DMS153 treated with DMSO at 0.1 percent for 48 hours (cell line): ENCODE measurements around the gene LAMB1.
"Not testable (repeated sequence)": the region's sequence is repeated elsewhere in the genome, so short reads cannot be mapped to it uniquely, and the experiment has no call there.

Source experiments
- DNase-seq: peaks from one replicate; lab custom pipeline; 2025; ENCODE audit not compliant: unreplicated experiment; lab: John Stamatoyannopoulos, UW

The LAMB1 gene

GRCh38 chr7:107922886-107923285, 80.1 kb downstream of the LAMB1 start:
- DNase-seq: no peak

GRCh38 chr7:107921826-107922225, 81.1 kb downstream of the LAMB1 start:
- DNase-seq: not testable (repeated sequence)

DNA sequence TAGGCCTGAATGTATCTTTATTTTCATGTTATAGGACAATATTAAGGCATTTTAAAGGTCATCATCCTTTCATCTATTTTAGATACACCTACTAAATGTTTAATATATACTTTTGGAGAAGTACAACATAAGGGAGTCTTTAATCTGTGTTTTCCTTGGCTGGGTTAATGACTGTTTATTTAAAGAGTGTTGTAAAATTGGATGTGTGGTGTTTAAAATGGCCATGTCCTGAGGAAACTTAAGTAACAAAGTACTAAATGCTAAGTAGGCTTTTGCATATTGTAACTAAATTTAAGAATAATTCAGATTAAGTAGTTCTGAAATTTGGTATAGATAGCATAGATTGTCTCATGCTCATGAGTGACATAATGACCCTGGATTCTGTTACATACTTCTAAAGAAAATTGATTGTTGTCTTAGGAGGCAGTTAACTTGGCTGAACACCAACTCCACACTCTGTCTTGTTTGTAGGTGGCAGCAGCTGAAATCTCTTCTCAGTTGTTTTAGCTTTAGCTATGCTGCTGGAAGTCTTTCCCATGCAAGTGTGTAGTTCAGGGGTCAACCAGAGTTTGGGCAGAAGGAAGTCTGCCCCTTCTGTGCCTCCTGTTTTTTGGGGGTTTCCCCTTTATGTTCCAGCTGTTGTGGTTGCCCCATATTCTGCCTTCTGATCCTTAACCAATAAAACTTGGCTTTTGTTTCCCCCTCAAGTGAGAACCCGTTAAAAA, 82.8 kb downstream of the LAMB1 start:
- no peak for DNase-seq

DNA sequence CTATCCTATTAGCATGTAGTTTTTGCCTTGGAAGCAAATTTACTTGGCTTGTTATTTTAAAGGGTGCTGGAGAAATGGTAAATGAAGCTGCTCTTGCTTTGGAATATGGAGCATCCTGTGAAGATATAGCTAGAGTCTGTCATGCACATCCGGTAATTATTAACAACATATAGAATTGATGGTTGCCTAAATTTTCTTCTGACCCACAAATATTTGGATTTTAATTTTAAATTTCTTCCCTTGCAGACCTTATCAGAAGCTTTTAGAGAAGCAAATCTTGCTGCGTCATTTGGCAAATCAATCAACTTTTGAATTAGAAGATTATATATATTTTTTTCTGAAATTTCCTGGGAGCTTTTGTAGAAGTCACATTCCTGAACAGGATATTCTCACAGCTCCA, 84.0 kb downstream of the LAMB1 start:
- no peak for DNase-seq

GRCh38 chr7:107917763-107918651, 85.0 kb downstream of the LAMB1 start:
- DNase-seq: no peak

- DNase-seq: no peak
Measured at GRCh38 chr7:107915541-107915940, 87.4 kb downstream of the LAMB1 start.

DNA sequence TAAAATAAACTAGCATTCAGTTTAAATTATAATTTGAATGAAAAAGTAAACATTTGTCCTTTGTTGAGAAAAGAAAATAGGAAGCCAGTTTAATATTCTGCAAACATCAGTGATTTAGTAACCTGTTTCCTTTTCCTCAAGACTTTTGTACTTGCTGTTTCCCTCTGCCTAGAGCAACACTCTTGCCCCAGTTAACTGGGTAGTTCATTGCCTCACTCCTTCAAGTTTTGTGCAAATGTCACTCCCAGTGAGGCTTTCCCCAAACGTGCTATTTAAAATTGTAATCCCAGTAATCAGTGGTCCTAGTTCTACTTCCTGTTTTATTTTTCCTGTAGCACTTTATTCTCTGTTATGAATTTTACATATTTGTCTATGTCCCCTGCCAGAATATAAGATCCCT, 88.1 kb downstream of the LAMB1 start:
- DNase-seq: no peak

DNA sequence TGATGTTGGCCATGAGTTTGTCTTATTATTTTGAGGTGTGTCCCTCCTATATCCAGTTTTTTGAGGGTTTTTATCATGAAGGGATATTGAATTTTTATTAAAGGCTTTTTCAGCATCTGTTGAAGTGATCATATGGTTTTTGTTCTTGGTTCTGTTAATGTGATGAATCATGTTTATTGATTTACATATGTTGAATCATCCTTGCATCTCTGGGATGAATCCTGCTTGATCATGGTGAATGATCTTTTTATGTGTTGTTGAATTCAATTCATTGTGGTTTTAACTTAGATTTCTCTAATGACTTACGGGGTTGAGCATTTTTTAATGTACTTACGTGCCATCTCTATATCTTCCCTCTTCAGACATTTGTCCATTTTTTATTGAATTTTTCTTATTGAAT, 89.1 kb downstream of the LAMB1 start:
- no peak for DNase-seq

DNA sequence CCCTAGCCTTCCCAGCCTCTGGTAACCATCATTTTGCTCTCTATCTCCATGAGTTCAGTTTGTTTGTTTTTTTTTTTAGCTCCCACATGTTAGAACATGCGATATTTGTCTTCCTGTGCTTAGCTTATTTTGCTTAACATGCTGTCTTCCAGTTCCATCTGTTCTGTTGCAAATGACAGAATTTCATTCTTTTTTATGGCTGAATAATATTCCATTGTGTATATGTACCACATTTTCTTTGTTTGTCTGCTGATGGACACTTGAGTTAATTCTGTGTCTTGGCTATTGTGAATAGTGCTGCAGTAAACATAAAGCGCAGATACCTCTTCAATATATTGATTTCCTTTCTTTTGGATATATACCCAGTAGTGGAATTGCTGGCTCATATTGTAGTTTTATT, 91.0 kb downstream of the LAMB1 start:
- no peak for DNase-seq

DNA sequence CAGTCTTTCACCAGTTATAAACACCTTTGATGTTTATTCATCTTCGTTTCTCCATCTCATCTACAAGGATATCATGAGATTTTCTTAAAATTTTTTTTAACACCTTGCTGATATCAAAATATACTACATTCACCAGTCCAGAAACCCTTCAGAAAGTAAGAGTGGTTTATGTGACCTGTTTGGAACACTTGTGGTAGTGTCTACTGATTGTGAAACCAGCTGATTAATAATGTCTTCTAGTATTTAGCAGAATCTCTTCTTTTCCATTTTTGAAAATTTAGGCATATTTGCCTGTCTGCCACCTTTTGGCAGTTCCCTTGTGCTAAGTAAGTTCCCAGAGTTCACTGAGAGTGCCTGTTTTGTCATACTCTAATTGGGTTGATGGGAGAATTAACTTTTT, 93.5 kb downstream of the LAMB1 start:
- DNase-seq: no peak

DNA sequence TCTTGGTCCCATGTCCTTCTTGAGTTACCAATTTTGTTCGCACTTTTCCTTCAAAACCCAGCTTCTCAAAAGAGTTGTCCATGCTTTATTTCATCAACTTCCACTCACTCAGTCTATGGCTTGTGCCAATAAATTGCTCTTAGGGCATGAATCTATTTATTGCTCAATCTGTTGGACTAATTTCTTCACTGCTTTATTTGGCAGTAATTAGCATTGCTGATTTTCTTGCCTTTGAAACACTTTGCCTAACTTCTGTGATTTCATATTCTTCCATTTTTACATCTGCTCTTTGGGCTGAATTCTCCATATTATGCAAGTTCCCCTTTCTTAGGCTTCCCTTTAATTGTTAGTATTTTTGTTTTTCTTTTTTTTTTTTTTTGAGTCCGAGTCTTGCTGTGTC, 95.2 kb downstream of the LAMB1 start:
- DNase-seq: no peak

GRCh38 chr7:107902381-107902780, 100.6 kb downstream of the LAMB1 start:
- no peak for DNase-seq

DNA sequence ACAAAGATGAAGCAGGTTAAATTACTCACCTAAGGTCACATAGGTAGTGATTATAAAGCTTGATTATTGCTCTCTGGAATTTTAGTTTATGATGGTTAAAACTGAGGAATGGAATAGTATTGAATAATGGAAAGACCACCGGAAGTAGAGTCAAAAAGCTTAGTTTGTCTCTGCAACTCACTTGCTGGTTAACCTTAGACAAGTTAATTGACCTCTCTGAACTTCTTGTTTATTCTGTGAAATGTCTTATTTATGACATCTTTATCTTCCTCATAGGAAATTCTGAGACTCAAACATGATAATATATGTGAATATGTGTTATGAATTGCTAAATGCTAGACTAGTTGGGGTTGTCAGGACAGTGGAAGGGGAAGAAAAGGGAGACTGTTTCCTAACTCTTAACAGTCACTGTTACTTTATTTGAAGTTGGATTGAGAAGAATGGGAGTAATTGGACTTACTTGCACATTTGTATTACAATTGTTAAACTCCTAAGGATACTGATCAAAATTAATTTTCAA, 102.4 kb downstream of the LAMB1 start:
- no peak for DNase-seq

DNA sequence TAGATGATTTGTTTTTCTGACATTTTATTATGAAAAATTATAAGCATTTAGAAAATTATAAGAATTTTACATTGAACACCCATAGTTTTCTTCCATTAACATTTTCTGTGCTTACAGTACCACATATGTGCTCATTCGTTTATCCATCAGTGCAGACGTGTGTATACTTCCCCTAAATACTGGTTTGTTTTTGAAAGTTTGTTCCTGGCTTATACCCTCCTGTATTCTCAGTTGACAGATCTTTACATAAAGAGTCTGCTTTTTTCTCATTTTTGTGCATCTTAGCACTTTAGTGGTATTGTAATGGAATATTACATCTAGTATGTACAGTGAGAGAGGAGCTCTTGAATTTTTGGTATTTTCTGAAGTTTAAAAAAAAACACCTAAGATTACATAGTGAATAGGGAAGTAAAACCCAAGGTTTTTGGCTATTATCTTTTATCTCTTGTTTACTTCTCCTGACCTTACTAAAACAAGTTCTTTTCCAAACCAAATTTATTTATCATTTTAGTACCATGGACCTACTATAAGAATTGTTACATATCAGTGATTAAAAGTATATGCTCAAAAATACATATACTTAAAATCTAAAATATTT, 103.9 kb downstream of the LAMB1 start:
- DNase-seq: no peak

- not testable (repeated sequence) for DNase-seq
Measured at GRCh38 chr7:107892367-107892741, 110.6 kb downstream of the LAMB1 start.

GRCh38 chr7:107891636-107892366, 111.2 kb downstream of the LAMB1 start:
- no peak for DNase-seq

GRCh38 chr7:107890962-107891635, 111.9 kb downstream of the LAMB1 start, which contains the start of gene DLD:
DLD (plus strand) TSS chr7:107891183; CDS start chr7:107891251, 68 bp downstream.
- peak; percentile 67 for DNase-seq

DNA sequence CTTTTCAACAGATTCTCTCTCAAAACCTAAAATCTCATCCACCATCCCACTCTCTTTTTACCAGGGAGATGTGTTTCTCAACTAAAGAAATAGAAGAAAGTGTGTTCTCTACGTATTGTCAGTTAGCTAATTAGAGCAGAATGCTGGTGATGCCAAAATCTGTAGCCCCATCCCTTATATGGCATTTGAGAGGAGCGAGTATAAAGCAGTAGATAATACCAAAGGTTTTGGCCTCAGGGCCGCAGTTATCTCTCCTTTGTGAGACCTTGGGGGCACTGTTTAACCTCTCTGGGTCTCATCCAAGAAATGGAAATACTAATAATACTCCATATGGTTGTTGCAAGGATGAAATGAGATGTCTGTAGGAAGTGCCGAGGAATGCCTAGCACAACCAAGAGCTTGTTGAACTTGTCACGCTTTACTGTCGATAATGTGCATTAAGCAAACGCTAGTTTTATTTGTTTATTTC, 112.4 kb downstream of the LAMB1 start:
- DNase-seq: no peak

DNA sequence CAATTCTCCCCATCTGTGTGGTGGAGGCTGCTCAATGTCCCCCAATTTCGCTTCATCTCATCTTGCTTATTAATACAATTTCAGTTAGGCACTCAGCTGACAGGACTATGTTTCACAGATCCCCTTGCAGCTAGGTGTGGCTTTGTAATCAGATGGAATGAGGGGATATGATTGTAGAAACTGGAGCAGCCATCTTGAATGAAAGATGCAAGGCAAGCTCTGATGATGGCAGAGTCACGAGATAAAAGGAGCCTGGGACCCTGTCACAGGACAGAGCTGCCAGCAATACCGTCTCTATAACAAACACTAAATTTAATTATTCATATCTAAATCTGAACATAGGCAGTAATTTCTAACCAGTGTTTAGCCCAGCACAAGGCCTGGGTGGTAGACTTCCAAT, 113.0 kb downstream of the LAMB1 start:
- DNase-seq: no peak

DNA sequence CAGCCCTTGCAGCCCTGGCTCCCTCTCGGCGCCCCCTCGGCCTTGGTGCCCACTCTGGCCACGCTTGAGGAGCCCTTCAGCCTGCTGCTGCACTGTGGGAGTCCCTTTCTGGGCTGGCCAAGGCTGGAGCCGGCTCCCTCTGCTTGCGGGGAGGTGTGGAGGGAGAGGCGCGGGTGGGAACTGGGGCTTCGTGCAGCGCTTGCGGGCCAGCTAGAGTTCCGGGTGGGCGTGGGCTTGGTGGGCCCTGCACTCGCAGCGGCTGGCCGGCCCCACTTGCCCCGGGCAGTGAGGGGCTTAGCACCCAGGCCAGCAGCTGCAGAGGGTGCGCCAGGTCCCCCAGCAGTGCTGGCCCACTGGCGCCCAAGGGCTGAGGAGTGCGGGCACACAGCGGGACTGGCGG, 115.1 kb downstream of the LAMB1 start:
- DNase-seq: not testable (repeated sequence)
